Measurements from ENCODE around the gene PDZD4. TPM values are rescaled to one million over a fixed set of nuclear protein-coding genes. Genes with fewer than 3 reads are reported as not detected.

The PDZD4 gene
- total RNA-seq, 1 donor from 2014 or later: 9.9 TPM

DNA sequence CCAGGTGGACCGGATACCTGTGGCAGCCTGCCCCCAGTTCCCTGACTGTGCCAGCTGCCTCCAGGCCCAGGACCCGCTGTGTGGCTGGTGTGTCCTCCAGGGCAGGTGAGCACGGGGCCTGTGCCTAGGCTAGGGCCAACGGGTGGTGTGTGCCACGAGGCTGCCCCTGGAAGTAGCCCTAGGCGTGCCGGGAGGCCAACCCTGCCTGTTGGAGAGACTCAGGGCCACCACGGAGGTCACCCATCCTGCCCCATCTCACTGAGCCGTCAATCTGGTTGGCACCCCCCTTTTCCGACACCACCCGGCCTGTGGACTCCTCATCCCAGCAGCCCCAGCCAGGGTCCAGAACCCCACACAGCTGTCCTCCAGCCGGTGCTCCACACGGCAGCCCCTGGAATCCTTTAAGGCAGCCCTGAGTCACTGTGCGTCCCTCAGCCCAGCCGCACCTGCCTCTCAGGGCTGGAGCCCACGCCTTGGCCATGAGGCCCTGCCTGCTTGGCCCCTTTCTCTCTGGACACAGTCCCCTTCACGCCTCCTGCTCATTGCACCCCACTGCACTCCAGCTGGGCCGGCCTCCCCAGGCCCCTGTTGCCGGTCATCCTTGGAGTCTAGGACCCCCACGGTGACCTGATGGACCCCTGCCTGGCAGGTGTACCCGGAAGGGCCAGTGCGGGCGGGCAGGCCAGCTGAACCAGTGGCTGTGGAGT, 61.0 kb downstream of the PDZD4 start:
- no peak overlapping the region for H3K9ac ChIP-seq (ENCODE audit: low read length)
- Mint-ChIP-seq H3K36me3 (ENCODE audit: low read depth, unreplicated experiment) (no peaks in the 10 kb centered on the region), H3K4me1 (ENCODE audit: low read depth, unreplicated experiment) (no peaks in the 10 kb centered on the region), H3K4me3 (ENCODE audit: unreplicated experiment) (no peak overlapping the region), H3K27ac (ENCODE audit: unreplicated experiment) (no peak overlapping the region), H3K27me3 (ENCODE audit: low read depth, unreplicated experiment) (no peaks in the 10 kb centered on the region), H3K9me3 (ENCODE audit: unreplicated experiment) (no peaks in the 10 kb centered on the region)
- H3K4me2 ChIP-seq (ENCODE audit: low read length): no peak overlapping the region
- no peak overlapping the region for H2AFZ ChIP-seq (ENCODE audit: low read depth, low read length)
- H3K36me3 ChIP-seq (ENCODE audit: insufficient read depth, low read length): no peaks in the 10 kb centered on the region
- no peak for DNase-seq (ENCODE audit: low read depth)
- peaks cover 22% of the 10 kb centered on the region for H3K4me1 ChIP-seq (ENCODE audit: insufficient read depth, low read length)
- TF ChIP-seq CTCF (IDR thresholded peaks at IDR 0.05; ENCODE audit: insufficient read depth, low read depth, low read length) (no peak), EZH2 (IDR thresholded peaks at IDR 0.05; ENCODE audit: insufficient read depth, low read length) (no peak)
- H3K4me3 ChIP-seq (ENCODE audit: insufficient read depth, low read depth, low read length): no peak overlapping the region
- no peaks in the 10 kb centered on the region for H3K27me3 ChIP-seq (ENCODE audit: insufficient read depth, low read length)
- no peak for FAIRE-seq
- H4K20me1 ChIP-seq (ENCODE audit: insufficient read depth, low read length): no peaks in the 10 kb centered on the region
- no peak overlapping the region for H3K27ac ChIP-seq (ENCODE audit: low read depth, low read length)
- no peaks in the 10 kb centered on the region for H3K9me3 ChIP-seq (ENCODE audit: insufficient read depth, low read depth, low read length)
- no peaks in the 10 kb centered on the region for H3K79me2 ChIP-seq (ENCODE audit: insufficient read depth, low read length)

DNA sequence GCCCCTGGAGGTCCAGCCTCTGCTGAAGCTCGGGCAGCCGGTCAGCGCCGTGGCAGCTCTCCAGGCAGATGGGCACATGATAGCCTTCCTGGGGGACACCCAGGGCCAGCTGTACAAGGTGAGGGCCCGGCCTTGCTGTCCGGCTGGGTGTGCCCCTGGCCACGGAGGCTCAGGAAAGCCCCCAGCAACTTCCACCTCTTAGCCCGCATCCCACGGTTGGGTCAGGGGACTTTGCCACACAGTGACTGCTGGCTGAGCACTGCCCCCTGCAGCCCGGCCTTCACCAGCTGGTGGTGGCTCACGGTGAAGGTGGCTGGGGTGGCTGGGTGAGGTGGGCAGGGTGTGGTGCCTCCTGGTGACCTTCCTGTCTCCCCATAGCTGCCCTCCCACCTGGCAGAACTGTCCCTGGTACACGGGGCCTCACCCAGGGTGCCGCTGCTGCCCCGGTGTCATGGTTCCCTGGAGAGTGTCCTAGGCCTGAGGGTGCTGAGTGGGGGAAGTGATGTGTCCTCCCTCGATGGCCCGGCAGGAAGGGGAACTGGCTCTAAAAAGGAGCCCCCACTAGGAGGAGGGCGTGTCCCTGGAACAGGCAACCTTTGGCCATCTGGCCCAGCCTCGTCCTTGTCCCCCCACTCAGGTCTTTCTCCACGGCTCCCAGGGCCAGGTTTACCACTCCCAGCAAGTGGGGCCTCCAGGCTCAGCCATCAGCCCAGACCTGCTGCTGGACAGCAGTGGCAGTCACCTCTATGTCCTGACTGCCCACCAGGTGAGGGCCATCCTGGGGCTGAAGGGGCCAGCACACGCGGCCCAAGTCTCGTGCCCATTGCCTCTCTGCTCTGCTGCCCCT, 61.8 kb downstream of the PDZD4 start:
- FAIRE-seq: no peak
- Mint-ChIP-seq H3K36me3 (ENCODE audit: low read depth, unreplicated experiment) (no peaks in the 10 kb centered on the region), H3K27ac (ENCODE audit: unreplicated experiment) (no peak overlapping the region), H3K4me1 (ENCODE audit: low read depth, unreplicated experiment) (no peaks in the 10 kb centered on the region), H3K27me3 (ENCODE audit: low read depth, unreplicated experiment) (peaks cover 2% of the 10 kb centered on the region), H3K4me3 (ENCODE audit: unreplicated experiment) (no peak overlapping the region), H3K9me3 (ENCODE audit: unreplicated experiment) (no peaks in the 10 kb centered on the region)
- Histone ChIP-seq H2AFZ (ENCODE audit: low read depth, low read length) (no peak overlapping the region), H3K4me2 (ENCODE audit: low read length) (no peak overlapping the region), H3K36me3 (ENCODE audit: insufficient read depth, low read length) (no peaks in the 10 kb centered on the region), H3K27me3 (ENCODE audit: insufficient read depth, low read length) (no peaks in the 10 kb centered on the region), H3K27ac (ENCODE audit: low read depth, low read length) (no peak overlapping the region), H3K4me1 (ENCODE audit: insufficient read depth, low read length) (peaks cover 25% of the 10 kb centered on the region), H3K4me3 (ENCODE audit: insufficient read depth, low read depth, low read length) (no peak overlapping the region), H3K9me3 (ENCODE audit: insufficient read depth, low read depth, low read length) (no peaks in the 10 kb centered on the region), H3K79me2 (ENCODE audit: insufficient read depth, low read length) (no peaks in the 10 kb centered on the region), H3K9ac (ENCODE audit: low read length) (no peak overlapping the region), H4K20me1 (ENCODE audit: insufficient read depth, low read length) (peaks cover 3% of the 10 kb centered on the region)
- no peak for DNase-seq (ENCODE audit: low read depth)
- TF ChIP-seq CTCF (IDR thresholded peaks at IDR 0.05; ENCODE audit: insufficient read depth, low read depth, low read length): no peak
- TF ChIP-seq EZH2 (IDR thresholded peaks at IDR 0.05; ENCODE audit: insufficient read depth, low read length): no peak
